ENCODE data around the gene CTSE.

Gene CTSE

DNA sequence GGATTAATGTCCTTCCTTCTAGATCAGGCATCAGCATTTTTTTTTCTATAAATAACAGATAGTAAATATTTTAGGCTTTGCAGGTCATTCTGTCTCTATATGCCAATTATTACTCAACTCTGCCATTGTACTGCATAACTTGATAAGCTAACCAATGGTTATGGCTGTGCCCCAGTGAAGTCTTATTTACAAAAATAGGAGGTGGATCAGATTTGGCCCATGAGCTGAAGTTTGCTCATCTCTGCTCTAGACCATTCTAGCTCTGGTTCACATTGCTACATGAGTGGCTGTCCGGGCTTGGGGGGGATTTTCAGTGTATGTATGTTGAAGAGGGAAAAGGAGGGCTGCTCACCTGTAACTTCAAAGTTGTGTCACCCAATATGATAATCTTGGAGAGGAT is 30.6 kb downstream of the CTSE start:
- DNase-seq (ENCODE audit: low read depth): no peak
- TF ChIP-seq, protein P1, sequence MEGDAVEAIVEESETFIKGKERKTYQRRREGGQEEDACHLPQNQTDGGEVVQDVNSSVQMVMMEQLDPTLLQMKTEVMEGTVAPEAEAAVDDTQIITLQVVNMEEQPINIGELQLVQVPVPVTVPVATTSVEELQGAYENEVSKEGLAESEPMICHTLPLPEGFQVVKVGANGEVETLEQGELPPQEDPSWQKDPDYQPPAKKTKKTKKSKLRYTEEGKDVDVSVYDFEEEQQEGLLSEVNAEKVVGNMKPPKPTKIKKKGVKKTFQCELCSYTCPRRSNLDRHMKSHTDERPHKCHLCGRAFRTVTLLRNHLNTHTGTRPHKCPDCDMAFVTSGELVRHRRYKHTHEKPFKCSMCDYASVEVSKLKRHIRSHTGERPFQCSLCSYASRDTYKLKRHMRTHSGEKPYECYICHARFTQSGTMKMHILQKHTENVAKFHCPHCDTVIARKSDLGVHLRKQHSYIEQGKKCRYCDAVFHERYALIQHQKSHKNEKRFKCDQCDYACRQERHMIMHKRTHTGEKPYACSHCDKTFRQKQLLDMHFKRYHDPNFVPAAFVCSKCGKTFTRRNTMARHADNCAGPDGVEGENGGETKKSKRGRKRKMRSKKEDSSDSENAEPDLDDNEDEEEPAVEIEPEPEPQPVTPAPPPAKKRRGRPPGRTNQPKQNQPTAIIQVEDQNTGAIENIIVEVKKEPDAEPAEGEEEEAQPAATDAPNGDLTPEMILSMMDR (IDR thresholded peaks at IDR 0.05; ENCODE audit: low read depth, low read length, missing control alignments): no peak
- no peak overlapping the region for H3K4me3 ChIP-seq (ENCODE audit: low read depth, low read length)

DNA sequence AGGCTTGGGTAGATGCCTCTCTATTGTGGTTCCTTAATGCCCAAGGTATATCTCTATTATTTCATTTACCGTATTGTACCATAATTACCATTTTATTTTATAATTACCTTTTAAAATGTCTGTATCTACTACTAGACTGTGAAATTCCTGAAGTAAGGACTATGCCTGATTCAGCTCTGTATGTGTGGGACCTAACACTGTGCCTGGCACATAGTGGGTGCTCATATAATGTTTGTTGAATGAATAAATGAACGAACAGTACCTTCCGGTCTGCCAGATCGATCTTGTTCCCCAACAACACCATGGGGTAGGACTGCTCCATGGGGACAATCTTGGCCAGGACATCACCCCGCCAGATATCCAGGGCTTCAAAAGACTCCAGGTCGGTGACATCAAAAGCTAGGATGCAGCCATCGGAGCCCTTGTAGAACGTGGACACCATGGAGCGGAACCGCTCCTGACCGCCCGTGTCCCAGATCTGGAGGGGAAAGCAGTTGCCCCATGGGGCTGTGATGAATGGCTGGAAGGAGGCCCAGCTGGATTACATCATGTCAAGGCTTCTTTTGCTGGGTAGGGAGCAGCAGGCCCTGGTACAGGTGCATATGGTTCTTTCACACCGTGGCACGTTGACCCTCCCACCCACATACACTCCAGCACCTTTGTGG is 31.3 kb downstream of the CTSE start:
- TF ChIP-seq, protein P1 (IDR thresholded peaks at IDR 0.05; ENCODE audit: low read depth, low read length, missing control alignments): no peak
- no peak for DNase-seq (ENCODE audit: low read depth)
- H3K4me3 ChIP-seq (ENCODE audit: low read depth, low read length): no peak overlapping the region

DNA sequence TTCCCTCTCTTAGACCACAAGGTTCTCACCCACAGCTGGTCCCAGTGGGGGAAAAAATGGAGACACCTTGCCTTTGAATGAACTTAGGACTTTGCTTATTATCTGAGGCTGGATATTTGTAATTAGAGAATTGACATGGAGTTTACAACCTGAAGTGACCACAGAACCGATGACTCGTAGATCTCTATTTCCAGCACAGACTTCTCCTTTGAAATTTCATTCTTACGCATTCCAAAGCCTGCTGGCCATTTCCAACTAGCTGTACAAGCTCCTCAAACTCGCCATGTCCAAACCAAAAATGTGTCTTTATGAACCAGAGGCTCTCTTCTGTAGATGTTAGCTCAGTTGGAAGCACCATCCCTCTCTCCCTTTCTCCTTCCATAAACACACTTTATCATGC is 32.5 kb downstream of the CTSE start:
- TF ChIP-seq, protein P1 (IDR thresholded peaks at IDR 0.05; ENCODE audit: low read depth, low read length, missing control alignments): no peak
- H3K4me3 ChIP-seq (ENCODE audit: low read depth, low read length): no peak overlapping the region
- no peak for DNase-seq (ENCODE audit: low read depth)

DNA sequence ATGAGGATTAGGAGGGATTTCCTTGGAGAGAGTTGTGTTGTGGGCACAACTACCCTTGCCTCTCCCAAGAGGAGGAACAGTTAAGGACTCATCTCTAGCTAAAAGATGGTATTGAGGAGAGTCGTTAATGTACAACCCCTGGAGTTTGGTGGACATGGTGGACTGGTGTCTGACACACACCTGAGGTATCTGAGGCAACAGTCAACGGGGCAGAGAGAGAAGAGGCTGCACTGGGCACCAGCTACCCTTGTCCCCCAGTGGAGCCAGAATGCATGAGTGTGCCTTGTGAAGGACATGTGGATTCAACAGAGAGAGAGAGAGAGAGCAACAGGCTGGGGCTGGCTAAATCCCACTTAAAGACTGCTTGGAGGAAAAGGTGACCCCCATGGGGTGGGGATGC is 33.5 kb downstream of the CTSE start:
- no peak for DNase-seq (ENCODE audit: low read depth)
- H3K4me3 ChIP-seq (ENCODE audit: low read depth, low read length): no peak overlapping the region
- TF ChIP-seq, protein P1 (IDR thresholded peaks at IDR 0.05; ENCODE audit: low read depth, low read length, missing control alignments): no peak

DNA sequence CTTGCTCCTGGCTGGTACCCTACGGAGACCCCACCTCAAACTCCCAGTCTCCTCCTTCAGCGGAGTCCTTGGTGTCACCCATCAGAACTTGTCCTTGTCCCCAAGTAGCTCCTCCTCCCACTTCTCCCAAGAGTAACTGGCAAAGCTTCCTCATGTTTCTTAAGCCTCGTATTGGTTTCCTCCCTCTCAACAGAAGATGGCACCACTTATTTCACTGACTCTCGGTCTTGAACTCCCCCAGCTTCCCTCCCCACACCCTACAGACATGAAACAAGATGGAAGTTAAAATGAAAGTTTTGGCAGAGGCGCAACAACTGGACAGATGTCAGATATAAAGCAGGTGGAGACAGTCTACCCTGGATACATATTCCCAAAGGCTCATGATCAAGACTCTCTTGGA is 33.9 kb downstream of the CTSE start:
- no peak for DNase-seq (ENCODE audit: low read depth)
- H3K4me3 ChIP-seq (ENCODE audit: low read depth, low read length): no peak overlapping the region
- TF ChIP-seq, protein P1 (IDR thresholded peaks at IDR 0.05; ENCODE audit: low read depth, low read length, missing control alignments): no peak

DNA sequence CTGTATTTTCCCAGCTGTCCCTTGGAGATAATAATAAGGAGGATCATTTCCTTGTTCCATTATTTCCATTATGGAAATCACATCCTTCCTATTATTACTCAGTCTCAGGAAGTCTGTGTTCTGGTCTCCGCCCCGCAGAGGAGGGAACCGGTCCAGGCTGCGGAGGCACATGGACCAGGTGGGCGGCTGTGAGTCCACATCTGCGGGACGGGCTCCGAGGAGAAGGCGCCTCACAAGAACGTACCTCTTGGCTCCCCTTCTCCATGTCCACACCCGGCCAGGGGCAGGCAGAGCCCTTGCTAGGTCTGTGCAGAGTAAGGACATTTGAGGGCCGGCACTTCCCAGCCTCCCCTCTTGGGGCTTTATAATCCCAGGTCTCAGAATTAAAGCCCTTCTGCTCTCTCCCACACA is 35.1 kb downstream of the CTSE start:
- TF ChIP-seq, protein P1 (IDR thresholded peaks at IDR 0.05; ENCODE audit: low read depth, low read length, missing control alignments): no peak
- DNase-seq (ENCODE audit: low read depth): no peak
- H3K4me3 ChIP-seq (ENCODE audit: low read depth, low read length): no peak overlapping the region

DNA sequence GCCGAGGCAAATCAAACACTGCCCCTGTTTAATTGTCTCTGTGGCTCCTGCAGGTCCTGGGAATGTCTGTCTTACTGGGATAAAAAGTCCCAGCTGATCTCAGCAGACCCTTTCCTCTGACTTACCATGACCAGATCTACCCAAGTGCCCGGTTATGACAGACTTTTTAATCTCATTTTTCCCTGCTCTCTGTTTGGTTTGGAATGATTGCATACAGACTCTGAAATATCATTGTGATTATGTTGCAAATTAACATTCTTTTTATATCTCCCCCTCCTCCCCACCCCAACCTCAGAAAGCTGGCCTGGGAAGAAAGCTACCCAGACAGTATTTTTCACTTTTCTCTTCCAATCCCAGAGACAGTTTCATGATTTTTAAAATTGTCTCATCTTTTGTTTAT is 36.8 kb downstream of the CTSE start:
- DNase-seq (ENCODE audit: low read depth): no peak
- TF ChIP-seq, protein P1 (IDR thresholded peaks at IDR 0.05; ENCODE audit: low read depth, low read length, missing control alignments): no peak
- H3K4me3 ChIP-seq (ENCODE audit: low read depth, low read length): no peak overlapping the region

All from GM12864 (cell line).